Stimulated activated CD8-positive, alpha-beta memory T cell treated with anti-CD3 and anti-CD28 coated beads, Interleukin-2, amount 100 ng/mL, for 48 hours (primary cell): ENCODE measurements around the gene RPUSD1.

Experiments used
- DNase-seq, 2 donors: peaks; one replicate each; pipeline ENCODE4 v3.0.0-alpha.2; 2020; ENCODE audit warnings: low read depth in 2 of 2

The RPUSD1 gene

DNA sequence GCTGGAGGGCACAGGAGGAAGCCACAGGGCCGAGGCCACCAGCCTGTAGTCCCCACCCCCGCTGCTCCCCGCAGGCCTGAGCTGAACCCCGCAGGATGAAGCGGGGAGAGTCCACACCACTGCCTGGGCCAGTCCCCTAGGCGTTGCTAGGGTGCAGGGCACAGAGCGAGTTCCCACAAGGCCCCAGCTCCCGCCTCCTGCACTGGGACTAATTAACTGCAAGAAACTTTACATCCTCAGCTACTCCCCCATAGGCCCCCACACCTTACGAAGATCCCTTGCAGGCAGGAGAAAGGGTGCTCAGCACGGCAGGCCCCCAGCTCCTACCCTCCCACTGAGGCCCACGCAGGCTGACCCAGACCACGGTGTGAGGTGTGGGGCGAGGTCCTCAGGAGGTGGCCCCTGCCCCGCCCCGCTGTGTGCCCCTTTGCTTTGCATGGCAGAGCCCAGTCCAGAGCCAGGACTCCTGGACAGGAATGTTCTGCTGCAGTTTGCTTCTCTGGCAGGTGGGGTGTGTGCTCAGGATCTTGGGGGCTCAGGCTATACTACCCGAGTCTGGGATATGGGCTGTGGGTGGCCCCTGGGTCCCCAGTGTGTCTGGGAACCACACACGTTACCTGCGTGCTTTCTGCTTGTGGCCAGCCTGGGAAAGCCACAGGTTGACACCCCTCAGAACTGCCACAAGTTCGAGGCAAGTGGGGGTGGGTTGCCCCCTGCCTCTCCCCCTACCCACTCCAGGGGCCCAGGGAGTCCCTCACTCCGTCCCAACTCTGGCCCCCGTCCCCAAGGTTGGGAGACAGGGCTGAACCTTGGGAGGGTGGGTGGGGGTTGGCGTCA, 11.1 kb upstream of the RPUSD1 start:
- no peak for DNase-seq

GRCh38 chr16:798666-799065, 10.5 kb upstream of the RPUSD1 start:
- DNase-seq: no peak

DNA sequence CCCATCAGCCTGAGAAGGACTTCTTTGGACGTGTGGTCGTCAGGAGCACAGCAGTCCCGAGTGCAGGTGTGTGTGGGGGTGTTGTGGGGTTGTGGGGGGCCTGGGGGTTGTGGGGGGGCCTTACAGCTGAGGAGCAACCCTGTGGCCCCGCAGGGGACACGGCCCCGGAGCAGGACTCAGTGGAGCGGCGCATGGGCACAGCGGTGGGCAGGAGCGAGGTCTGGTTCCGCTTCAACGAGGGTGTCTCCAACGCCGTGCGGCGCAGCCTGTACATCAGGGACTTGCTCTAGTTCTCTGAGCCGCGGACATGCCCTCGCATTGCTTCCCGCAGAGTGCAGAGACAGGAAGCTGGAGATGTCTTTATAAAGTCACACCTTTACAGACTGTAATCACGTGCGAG, 9.5 kb upstream of the RPUSD1 start:
- DNase-seq: no peak

GRCh38 chr16:797120-797420, 8.9 kb upstream of the RPUSD1 start:
- peak in 1 of 2 donors; percentile 24 for DNase-seq

GRCh38 chr16:796296-797119, 8.3 kb upstream of the RPUSD1 start:
- no peak for DNase-seq

GRCh38 chr16:795580-796229, 7.5 kb upstream of the RPUSD1 start:
- no peak for DNase-seq

DNA sequence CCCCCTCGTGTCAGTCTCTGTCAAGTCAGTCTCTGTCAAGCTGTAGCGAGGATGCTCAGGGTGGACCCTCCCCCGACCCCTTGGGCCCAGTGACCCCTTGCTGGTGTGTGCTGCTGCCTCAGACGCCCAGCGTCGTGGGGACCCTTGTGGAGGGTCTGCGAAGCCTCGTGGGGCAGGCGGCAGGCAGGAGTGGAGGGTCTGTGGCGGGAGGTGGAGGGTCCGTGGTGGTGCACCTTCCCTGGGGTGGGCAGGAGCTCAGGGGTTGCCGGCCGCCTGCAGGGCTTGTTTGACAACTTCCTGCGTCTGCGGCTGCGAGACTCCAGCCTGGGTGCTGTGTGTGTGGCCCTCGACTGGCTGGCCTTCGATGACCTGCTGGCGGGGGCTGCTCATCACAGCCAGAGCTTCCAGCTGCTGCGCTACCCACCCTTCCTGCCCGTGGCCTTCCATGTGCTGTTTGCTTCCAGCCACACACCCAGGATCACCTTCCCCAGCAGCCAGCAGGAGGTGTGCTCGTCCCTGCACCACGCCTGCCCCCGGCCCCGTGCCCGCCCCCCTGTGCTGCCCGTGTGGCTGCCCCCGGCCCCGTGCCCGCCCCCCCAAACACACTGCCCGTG, 6.8 kb upstream of the RPUSD1 start:
- DNase-seq: no peak

DNA sequence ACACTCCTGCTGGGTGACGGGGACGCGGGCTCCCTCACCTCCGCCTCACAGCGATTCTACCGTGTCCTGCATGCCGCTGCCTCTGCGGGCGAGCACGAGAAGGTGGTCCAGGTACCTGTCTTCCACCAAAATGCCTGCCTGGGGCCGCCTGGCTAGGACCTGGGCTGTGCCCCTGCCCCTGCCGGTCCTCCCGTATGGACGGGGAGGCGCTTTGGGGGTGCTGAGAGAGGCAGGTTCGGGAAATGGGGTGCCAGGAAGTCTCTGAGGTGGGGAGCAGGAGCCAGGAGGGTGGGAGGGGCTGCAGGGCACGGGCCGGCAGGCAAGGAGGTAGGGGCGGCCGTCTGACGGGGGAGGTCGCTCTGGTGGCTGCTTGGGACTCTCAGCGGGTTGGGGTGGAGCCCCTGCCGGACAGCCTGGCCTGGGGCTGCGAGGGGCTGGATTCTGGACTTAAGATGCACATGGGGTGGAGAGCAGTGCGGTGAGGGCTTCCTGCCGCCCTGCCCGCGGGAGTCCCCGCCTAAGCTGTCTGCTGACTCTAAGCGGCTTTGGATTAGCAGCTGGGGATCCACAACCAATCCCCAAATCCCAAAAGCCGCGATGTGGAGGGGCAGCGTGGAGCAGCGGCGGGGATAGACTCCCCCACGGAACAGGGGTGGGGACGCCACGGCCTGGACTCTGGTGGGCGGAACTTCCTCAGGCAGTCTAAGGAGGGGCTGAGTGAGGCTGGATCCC, 6.1 kb upstream of the RPUSD1 start:
- DNase-seq: no peak

- no peak for DNase-seq
These were observed 5.2 kb upstream of the RPUSD1 start for GRCh38 chr16:793414-793813.

DNA sequence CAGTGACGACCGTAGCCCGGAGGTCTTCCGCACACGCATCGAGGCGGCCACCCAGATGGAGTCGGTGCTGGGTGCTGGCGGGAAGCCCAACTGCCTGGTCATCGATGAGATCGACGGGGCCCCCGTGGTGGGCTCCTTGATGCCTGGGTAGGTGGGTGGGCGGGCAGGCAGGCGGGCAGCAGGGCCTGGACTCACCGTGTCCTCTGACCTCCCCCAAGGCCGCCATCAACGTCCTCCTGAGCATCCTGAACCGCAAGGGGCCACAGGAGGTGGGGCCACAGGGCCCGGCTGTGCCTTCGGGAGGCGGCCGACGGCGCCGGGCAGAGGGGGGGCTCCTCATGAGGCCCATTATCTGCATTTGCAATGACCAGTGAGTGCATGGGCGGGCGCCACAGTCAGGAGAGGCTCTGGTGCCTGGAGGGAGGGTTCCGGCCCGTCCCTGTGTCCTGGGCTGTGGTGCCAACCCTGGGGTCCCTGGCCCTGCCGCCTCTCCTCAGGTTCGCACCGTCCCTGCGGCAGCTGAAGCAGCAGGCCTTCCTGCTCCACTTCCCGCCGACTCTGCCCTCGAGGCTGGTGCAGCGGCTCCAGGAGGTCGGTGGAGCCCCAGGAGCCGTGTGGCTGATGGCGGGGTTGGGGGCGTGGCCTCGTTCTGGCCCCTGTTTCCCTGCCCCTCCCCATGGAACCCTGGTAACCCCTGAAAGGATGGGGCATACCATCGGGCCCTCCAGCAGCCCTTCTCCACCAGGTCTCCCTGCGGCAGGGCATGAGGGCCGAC, 4.2 kb upstream of the RPUSD1 start:
- DNase-seq: no peak

DNA sequence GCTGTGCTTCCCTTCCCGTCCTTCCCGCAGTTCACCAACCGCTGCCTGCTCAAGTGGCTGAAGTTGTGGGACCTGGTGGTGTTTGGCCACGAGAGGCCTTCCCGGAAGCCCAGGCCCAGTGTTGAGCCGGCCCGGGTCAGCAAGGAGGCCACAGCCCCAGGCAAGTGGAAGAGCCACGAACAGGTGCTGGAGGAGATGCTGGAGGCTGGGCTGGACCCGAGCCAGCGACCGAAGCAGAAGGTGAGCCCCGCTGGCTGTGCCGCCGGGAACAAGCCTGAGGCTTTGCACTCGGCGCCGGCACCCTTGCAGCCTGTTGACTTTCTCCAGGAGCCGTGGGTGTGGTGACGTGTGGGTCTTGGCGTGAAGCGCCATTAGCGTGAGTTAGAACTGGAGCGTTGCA, 3.0 kb upstream of the RPUSD1 start:
- no peak for DNase-seq

DNA sequence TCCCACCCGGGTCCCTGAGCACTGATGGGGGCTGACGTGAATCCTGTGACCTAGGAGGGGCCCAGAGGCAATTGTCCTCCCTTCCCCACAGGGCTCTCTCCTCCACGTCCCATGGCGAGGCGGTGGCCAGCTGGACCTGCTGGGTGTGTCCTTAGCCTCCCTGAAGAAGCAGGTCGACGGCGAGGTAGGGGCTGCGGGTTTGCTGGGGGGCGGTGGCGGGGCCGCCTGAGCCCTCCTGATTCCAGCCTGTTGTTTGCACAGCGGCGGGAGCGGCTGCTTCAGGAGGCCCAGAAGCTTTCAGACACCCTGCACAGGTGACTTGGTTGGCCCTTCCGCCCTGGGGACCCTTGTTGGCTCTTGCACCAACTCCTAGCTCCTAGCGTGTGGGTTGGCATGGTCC, 1.9 kb upstream of the RPUSD1 start:
- DNase-seq: no peak

DNA sequence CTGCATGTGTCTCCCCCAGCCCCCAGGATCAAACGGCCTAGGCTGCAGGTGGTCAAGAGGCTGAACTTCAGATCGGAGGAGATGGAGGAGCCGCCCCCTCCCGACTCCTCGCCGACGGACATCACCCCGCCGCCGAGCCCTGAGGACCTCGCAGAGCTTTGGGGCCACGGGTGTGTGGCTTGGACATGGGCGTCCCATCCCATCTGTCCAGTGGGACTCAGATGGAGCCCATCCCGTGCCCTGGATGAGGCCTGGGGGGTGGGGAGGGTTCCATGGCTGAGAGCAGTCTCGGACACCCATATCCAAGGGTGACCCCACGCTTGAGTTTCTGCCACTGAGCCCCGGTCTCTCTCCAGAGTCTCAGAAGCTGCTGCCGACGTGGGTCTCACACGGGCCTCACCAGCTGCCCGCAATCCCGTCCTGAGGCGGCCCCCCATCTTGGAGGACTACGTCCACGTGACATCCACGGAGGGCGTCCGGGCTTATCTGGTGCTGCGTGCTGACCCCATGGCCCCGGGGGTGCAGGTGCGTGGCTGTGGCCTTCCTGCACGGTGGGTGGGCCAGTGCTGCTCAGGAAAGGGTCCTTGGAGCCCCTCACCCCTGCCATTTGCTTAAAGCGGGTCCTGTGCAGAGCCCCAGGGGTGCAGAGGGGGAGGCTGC, 1.1 kb upstream of the RPUSD1 start:
- no peak for DNase-seq

- peak; percentile 90 to 94 for DNase-seq
These were observed 382 bp upstream of the RPUSD1 start, which contains the start of gene CHTF18 for GRCh38 chr16:788399-789126. TSS of gene CHTF18 (plus strand) at chr16:788620. CDS start at chr16:788685, 65 bp downstream.

DNA sequence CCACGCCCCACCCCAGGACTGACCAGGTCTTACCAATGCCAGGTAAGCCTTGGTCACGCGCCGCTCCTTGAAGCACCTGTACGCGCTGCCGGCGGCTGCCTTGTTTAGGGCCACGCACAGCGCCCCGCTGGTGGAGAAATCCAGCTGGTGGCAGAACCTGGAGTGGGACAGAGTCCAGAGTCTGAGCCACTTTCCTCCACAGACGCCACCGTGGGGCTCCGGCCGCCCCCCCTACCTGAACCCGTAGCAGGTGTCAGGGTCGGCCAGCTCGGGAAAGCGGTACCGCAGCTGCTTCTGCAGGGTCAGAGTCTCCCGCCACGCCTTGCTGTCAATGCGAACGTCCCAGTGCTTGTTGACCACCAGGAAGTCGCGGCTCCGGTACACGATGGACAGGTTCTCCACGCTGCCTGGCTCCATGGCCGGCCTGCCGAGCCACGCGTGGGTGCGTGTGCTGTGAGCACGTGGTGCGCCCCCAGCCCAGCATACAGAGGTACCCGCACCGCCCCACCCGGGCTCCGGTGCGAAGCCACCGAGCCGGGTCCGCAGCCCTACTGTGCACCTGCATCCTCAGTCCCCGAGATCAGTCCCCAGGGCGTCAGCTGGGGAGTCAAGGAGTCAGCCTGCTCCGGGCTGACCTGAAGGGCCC, 737 bp downstream of the RPUSD1 start:
- DNase-seq: no peak

DNA sequence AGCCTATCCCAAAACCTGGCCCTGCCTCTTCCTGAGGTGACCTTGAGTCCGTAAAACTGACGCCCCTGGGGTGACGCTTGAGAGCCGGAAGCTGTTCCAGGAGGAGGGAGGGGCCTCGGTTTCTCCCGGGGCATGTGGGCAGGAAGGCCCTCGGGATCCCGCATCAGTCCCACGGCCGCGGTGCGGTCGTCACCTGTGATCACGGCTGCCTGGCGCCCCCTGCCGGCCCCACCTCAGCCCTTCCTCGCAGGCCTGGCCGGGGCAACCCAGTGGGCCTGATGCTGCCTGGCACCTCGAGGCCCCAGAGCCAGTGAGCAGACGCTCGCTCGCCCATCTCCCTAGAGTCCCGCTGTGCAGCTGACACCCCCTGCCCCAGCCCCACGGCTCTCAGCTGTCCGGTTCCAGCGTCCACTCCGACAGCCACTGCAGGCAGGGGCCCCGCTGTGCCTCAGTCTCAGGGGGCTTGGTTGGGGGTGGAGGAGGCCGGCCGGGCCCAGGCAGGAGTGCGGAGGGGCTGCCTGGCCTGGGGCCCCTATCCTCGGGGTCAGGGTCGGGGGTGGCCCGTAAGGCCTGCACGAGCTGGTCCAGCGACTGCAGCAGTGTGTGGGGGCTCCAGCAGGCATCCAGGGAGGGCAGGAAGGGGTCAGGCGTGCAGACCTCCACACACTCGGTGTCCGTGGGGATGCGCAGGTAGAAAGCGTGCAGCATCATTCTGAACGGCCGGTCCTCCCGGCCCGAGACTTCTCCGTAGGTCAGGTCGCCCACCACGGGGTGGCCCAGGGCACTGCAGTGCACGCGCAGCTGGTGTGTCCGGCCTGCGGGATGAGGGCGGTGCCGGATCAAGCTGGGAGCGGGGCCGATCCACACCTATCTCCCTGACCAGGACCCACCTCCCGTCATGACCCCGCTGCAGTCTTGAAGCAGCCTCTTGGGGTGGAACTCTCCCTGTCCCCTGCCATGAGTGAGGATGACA, 2.3 kb downstream of the RPUSD1 start:
- peak; percentile 65 to 75 for DNase-seq

- DNase-seq: no peak
These were observed 3.8 kb downstream of the RPUSD1 start for GRCh38 chr16:784431-784830.
